ENCODE data around the gene MAP3K5. TPM values are rescaled to one million over a fixed set of nuclear protein-coding genes. Genes with fewer than 3 reads are reported as not detected.

The MAP3K5 gene
- total RNA-seq, 4 donors from 2014 or later, result 16.2 to 52.7 (median 34.8) TPM

DNA sequence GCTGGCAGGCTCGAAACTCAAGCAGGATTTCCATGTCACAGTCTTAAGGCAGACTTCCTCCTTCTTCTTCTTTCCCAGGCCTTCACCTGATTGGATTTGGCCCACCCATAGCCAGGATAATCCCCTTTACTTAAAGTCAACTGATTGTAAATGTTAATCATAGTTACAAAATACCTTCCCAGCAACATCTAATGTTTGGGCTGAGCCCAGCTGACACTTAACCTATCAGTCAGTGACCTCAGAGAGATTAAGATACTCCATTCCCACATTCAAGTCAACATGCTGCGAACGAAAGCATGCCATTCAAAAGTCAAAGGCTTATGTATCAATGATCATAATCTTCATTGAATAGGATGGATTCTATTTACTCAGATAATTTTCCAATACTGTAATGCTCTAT is 258.0 kb downstream of the MAP3K5 start:
- peaks cover 0 to 5% (median 1%) of the 10 kb centered on the region in 4 donors for H3K4me1 ChIP-seq
- in situ Hi-C loops (cut with MboI; ENCODE audit: low pct_ligation_motif_present in 1 of 4, low pct_unique_long_range_greater_than_20kb in 1 of 4, low sequenced_read_pairs in 3 of 4), result loop anchor here in 1 of 4 donors (25.0 kb wide), 1 partner anchor 147 kb away; no protein-coding TSS in a partner anchor
- 84 to 100% methylated on average over 3 of the region's 3 CpGs for WGBS, 2 donors (ENCODE audit: low coverage in 1 of 2)

DNA sequence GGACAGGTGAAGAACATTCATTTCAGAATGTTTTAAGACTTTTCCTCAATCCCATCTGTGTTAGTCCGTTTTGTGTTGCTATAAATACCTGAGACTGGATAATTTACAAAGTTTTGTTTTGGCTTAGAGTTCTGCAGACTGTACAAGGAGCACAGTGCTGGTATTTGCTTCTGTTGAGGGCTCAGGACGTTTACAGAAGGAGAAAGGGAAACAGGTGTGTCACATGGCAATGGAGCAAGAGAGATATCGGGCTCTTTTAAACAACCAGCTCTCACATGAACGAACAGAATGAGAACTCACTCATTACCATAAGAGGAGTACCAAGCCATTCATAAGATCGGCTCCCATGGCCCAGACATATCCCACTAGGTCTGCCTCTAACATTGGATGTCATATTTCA is 258.8 kb downstream of the MAP3K5 start:
- Histone ChIP-seq H3K9me3 (no peaks in the 10 kb centered on the region), H3K4me3 (no peak overlapping the region), H3K27ac (no peak overlapping the region), H3K4me1 (peaks cover 0 to 5% (median 1%) of the 10 kb centered on the region in 4 donors), H3K27me3 (no peaks in the 10 kb centered on the region), H3K36me3 (no peaks in the 10 kb centered on the region)
- 58% methylated on average over 5 of the region's 5 CpGs for WGBS, 2 donors (ENCODE audit: low coverage in 1 of 2)
- in situ Hi-C loops (cut with MboI; ENCODE audit: low pct_ligation_motif_present in 1 of 4, low pct_unique_long_range_greater_than_20kb in 1 of 4, low sequenced_read_pairs in 3 of 4), result loop anchor here in 1 of 4 donors (25.0 kb wide), 1 partner anchor 146 kb away; no protein-coding TSS in a partner anchor
- TF ChIP-seq, protein P1, sequence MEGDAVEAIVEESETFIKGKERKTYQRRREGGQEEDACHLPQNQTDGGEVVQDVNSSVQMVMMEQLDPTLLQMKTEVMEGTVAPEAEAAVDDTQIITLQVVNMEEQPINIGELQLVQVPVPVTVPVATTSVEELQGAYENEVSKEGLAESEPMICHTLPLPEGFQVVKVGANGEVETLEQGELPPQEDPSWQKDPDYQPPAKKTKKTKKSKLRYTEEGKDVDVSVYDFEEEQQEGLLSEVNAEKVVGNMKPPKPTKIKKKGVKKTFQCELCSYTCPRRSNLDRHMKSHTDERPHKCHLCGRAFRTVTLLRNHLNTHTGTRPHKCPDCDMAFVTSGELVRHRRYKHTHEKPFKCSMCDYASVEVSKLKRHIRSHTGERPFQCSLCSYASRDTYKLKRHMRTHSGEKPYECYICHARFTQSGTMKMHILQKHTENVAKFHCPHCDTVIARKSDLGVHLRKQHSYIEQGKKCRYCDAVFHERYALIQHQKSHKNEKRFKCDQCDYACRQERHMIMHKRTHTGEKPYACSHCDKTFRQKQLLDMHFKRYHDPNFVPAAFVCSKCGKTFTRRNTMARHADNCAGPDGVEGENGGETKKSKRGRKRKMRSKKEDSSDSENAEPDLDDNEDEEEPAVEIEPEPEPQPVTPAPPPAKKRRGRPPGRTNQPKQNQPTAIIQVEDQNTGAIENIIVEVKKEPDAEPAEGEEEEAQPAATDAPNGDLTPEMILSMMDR (IDR thresholded peaks at IDR 0.05), result no peak
- TF ChIP-seq POLR2A (IDR thresholded peaks at IDR 0.05) (no peak), POLR2AphosphoS5 (IDR thresholded peaks at IDR 0.05) (no peak), EP300 (IDR thresholded peaks at IDR 0.05; ENCODE audit: low read depth) (no peak)
- intact Hi-C loops (cut with DNase I; ENCODE audit: low total_unique reads), result no loop called here
- no peak for DNase-seq

More for the DNA sequence above, 258.0 kb downstream of the MAP3K5 start:
- Histone ChIP-seq H3K36me3 (no peaks in the 10 kb centered on the region), H3K4me3 (no peak overlapping the region), H3K9me3 (no peaks in the 10 kb centered on the region), H3K27ac (no peak overlapping the region), H3K27me3 (no peaks in the 10 kb centered on the region)
- intact Hi-C loops (cut with DNase I; ENCODE audit: low total_unique reads), result no loop called here
- TF ChIP-seq EP300 (IDR thresholded peaks at IDR 0.05; ENCODE audit: low read depth), result no peak
- TF ChIP-seq, protein P1 (IDR thresholded peaks at IDR 0.05), result no peak
- TF ChIP-seq POLR2A (IDR thresholded peaks at IDR 0.05), result no peak
- no peak for TF ChIP-seq POLR2AphosphoS5 (IDR thresholded peaks at IDR 0.05)
- no peak for DNase-seq

DNA sequence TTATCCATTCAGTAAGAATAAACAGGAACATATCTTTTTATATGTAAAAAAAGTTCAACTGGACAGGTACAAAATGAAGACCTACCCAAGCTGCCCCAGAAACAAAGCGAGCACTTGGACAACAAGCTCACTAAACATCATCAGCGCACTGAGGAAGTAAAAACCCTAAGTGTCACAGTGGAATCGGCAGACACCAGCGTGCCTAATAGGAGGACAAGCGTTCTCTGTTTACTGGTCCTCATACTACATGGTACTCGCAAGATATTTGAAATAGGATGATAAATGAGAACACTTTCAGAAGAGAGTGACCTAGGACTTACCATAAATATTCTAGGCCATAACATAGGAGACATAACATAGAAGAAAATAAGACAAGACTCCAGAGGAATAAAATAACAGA is 260.2 kb downstream of the MAP3K5 start:
- in situ Hi-C loops (cut with MboI; ENCODE audit: low pct_ligation_motif_present in 1 of 4, low pct_unique_long_range_greater_than_20kb in 1 of 4, low sequenced_read_pairs in 3 of 4), result loop anchor here in 1 of 4 donors (25.0 kb wide), 1 partner anchor 145 kb away; no protein-coding TSS in a partner anchor
- Histone ChIP-seq H3K27me3 (no peaks in the 10 kb centered on the region), H3K9me3 (no peaks in the 10 kb centered on the region), H3K36me3 (no peaks in the 10 kb centered on the region), H3K27ac (no peak overlapping the region), H3K4me3 (no peak overlapping the region), H3K4me1 (peaks cover 0 to 5% (median 1%) of the 10 kb centered on the region in 4 donors)
- DNase-seq, result no peak
- WGBS, 2 donors (ENCODE audit: low coverage in 1 of 2), result 92 to 100% methylated on average over 1 to 6 of the region's 6 CpGs
- TF ChIP-seq POLR2AphosphoS5 (IDR thresholded peaks at IDR 0.05), result no peak
- TF ChIP-seq, protein P1 (IDR thresholded peaks at IDR 0.05), result no peak
- no peak for TF ChIP-seq POLR2A (IDR thresholded peaks at IDR 0.05)
- TF ChIP-seq EP300 (IDR thresholded peaks at IDR 0.05; ENCODE audit: low read depth), result no peak
- intact Hi-C loops (cut with DNase I; ENCODE audit: low total_unique reads), result no loop called here

DNA sequence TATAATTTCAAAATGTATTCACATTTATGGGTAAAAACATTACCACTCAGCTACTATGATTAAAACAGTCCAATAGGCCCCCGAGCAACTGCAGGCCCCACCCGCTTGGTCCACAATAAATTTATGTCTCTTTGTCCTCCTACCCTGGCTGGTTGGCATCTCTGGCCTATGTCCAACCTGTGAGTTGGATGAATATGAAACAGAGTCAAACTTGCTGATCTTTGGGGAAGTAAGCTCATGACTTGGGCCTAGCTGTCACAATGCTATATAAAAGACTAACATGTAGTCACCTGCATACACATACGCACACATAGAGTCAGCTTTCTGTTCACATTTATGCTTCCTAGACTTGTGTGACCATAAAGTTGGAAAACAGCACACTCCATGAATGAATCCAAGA is 262.6 kb downstream of the MAP3K5 start:
- no peak for DNase-seq
- Histone ChIP-seq H3K9me3 (no peaks in the 10 kb centered on the region), H3K27me3 (no peaks in the 10 kb centered on the region), H3K4me1 (peaks cover 0 to 16% (median 4%) of the 10 kb centered on the region in 4 donors), H3K36me3 (no peaks in the 10 kb centered on the region), H3K27ac (no peak overlapping the region), H3K4me3 (no peak overlapping the region)
- in situ Hi-C loops (cut with MboI; ENCODE audit: low pct_ligation_motif_present in 1 of 4, low pct_unique_long_range_greater_than_20kb in 1 of 4, low sequenced_read_pairs in 3 of 4) (loop anchor here in 1 of 4 donors (25.0 kb wide), 1 partner anchor 142 kb away; no protein-coding TSS in a partner anchor), intact Hi-C loops (cut with DNase I; ENCODE audit: low total_unique reads) (no loop called here)
- WGBS, 2 donors (ENCODE audit: low coverage in 1 of 2), result 75 to 80% methylated on average over 2 to 3 of the region's 3 CpGs
- TF ChIP-seq, protein P1 (IDR thresholded peaks at IDR 0.05), result no peak
- TF ChIP-seq POLR2AphosphoS5 (IDR thresholded peaks at IDR 0.05) (no peak), EP300 (IDR thresholded peaks at IDR 0.05; ENCODE audit: low read depth) (no peak), POLR2A (IDR thresholded peaks at IDR 0.05) (no peak)
